Stimulated activated effector memory CD8-positive, alpha-beta T cell treated with anti-CD3 and anti-CD28 coated beads, Interleukin-12 subunit alpha, Interleukin-12 subunit beta, amount 100 ng/mL, for 72 hours (primary cell): Measurements from ENCODE around the gene CACNG4.

Experiments
- ATAC-seq: fragments of 150-1000 bp; cut with Tn5 transposase; 2 replicates; pipeline ENCODE4 v1.10.0; 2021
- DNase-seq, 2 donors: peaks; one replicate each; pipeline ENCODE4 v3.0.0; 2021 to 2022; ENCODE audit warnings: low spot score in 2 of 2
- H3K27ac Mint-ChIP-seq: one replicate; pipeline ENCODE4 v1.8.0; 2022; ENCODE audit warnings: mild to moderate bottlenecking, mixed read lengths
- H3K36me3 Mint-ChIP-seq: one replicate; pipeline ENCODE4 v1.8.0; 2022; ENCODE audit warnings: mild to moderate bottlenecking, mixed read lengths
- H3K4me1 Mint-ChIP-seq: one replicate; pipeline ENCODE4 v1.8.0; 2022; ENCODE audit warnings: mixed read lengths
- H3K4me3 Mint-ChIP-seq: one replicate; pipeline ENCODE4 v1.8.0; 2022; ENCODE audit warnings: mild to moderate bottlenecking, mixed read lengths
- H3K9me3 Mint-ChIP-seq: one replicate; pipeline ENCODE4 v1.8.0; 2022; ENCODE audit warnings: mixed read lengths

The CACNG4 gene

GRCh38 chr17:67080804-67081203 is 116.3 kb downstream of the CACNG4 start:
- Mint-ChIP-seq H3K36me3 (peaks cover 78% of the 10 kb centered on the region), H3K27ac (peak overlapping the region; percentile 24)

GRCh38 chr17:67082107-67082506 is 117.6 kb downstream of the CACNG4 start:
- Mint-ChIP-seq H3K9me3 (no peaks in the 10 kb centered on the region), H3K36me3 (peaks cover 80% of the 10 kb centered on the region), H3K4me3 (no peak overlapping the region), H3K4me1 (peaks cover 30% of the 10 kb centered on the region), H3K27ac (peak overlapping the region; percentile 24)
- DNase-seq (no peak), ATAC-seq (peak; percentile 50)

More at GRCh38 chr17:67080804-67081203, 116.3 kb downstream of the CACNG4 start:
- H3K4me1 Mint-ChIP-seq, result peaks cover 30% of the 10 kb centered on the region
- H3K9me3 Mint-ChIP-seq, result no peaks in the 10 kb centered on the region
- peak; percentile 77 for ATAC-seq
- DNase-seq, result no peak
- no peak overlapping the region for H3K4me3 Mint-ChIP-seq
